GM19372 (cell line): Measurements from ENCODE around the gene RSBN1.
A peak's percentile ranks its signal among the peaks of the same experiment; 100 is the strongest.
"Not testable (repeated sequence)": the region's sequence is repeated elsewhere in the genome, so short reads cannot be mapped to it uniquely, and the experiment has no call there.

ENCODE experiments used
- ATAC-seq: cut with Tn5 transposase; IDR thresholded peaks from one replicate; pipeline ENCODE4 v1.9.1; 2021; ENCODE audit warnings: mild to moderate bottlenecking, low read depth, moderate library complexity; ENCODE audit not compliant: unreplicated experiment

The RSBN1 gene

DNA sequence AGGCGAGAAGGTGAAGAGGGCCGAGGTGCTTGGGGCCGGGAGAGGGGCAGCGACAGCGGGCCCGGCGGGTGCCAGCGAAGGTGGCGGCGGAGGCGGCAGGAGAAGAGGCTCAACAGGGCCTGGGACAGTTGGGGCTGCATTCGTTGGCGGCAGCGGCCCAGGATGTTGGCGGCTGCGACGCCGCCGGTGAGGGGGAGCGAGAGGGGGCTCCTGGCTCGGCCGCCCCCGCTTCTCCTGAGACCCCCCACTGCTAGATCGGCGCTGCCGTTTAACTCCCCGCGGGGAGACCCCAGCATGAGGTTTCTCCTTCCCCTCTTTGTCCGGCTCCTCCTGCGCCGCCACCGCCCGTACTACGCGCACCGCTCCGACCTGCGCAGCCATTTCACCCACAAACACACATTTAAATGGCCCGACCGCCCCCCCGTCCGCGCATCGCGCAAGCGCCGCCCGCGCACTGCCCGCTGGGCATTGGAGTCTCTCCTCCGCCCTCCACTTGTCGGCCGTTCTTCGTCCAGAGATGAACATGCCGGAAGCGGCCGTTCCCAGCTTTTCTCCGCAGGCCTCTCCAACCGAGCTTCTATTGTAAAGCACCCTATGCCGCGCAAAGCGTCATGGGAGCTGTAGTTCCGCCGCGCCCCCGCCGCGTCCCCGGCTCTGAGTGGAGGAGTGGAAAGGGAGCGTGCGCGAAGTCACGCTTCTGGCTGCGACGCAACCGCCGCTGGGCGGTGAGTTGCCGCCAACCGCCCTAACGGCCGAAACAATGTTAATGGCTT, at the start of gene RSBN1:
TSS of gene RSBN1 (minus strand) at position 589 of the 773 bp plus-strand sequence. CDS start at position 525, 64 bp downstream.
- ATAC-seq, result peak; percentile 87

- ATAC-seq, result no peak
Observed at GRCh38 chr1:113861641-113862040, 49.4 kb upstream of the RSBN1 start.

DNA sequence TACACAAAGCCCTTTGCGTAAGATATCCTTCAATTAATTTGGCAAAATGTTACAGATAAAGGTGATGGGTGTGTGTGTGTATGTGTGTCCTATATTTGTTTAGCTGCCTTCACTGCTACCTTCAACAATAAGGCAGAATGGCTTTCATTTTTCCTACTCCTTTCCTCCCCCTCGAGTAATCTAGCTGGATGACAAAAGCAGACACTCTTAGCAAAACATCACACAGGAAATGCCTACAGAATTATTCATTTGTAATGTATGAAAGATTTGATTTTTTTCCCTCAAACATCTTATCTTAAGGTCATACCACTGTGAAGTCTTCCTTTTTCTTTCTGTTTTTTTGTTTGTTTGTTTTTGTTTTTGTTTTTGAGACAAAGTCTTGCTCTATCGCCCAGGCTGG, 48.6 kb upstream of the RSBN1 start:
- ATAC-seq, result no peak

GRCh38 chr1:113859478-113860175, 47.4 kb upstream of the RSBN1 start:
- ATAC-seq, result peak; percentile 85

GRCh38 chr1:113858982-113859381, 46.7 kb upstream of the RSBN1 start:
- no peak for ATAC-seq

- no peak for ATAC-seq
Observed at GRCh38 chr1:113858418-113858817, 46.1 kb upstream of the RSBN1 start.

- no peak for ATAC-seq
Observed at GRCh38 chr1:113857776-113858175, 45.5 kb upstream of the RSBN1 start.

DNA sequence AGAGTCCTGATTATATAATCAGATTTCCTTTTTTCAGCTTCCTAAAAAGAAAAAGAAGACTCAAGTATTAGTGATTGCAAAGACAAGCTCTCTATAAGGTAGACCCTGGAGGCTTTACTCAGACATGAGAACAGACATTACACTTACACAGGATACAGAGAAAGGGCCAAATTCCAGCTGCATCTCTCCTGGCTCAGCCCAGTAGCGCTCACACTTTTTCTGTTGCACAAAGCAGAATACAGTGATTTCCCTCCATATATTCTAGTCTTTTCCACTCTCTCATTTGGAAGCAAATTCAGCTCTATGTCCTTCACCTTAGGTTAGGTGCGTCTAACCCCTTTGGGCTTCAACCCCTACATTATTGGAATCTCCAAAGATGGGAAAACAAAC, 44.1 kb upstream of the RSBN1 start:
- no peak for ATAC-seq

DNA sequence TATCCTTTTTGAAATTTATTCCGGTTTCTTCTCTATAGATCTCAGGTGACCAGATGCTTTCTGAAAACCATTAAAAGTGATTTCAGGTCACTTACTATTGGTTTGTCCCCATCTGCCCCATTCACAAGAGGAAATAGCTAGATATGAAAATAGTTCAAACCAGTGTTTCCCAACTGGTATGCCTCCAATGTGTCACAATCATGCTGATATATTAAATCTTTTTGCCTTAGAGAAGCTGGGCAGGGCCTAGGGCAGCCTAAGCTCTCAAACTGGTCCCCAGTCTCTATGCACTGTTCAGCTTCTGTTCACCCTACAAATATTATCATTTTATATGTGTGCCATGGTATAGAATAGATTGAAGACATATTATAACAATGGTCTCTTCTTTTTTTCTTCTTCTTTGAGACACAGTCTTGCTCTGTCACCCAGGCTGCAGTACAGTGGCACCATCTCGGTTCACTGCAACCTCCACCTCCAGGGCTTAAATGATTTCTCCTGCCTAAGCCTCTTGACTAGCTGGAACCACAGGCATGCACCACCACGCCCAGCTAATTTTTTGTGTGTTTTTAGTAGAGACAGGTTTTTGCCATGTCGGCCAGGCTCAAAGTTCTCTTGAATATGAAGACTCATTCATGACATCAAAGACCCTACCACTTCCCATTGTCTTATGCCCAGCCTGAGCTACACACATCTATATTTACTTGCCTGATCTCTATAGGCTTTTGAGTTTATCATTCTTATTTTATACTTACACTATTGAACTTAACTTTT, 43.5 kb upstream of the RSBN1 start:
- ATAC-seq, result no peak

- ATAC-seq, result no peak
Observed at GRCh38 chr1:113854234-113854633, 42.0 kb upstream of the RSBN1 start.

GRCh38 chr1:113852694-113853093, 40.4 kb upstream of the RSBN1 start:
- not testable (repeated sequence) for ATAC-seq

GRCh38 chr1:113850127-113850796, 38.0 kb upstream of the RSBN1 start:
- no peak for ATAC-seq

- ATAC-seq, result no peak
Observed at GRCh38 chr1:113849072-113849471, 36.8 kb upstream of the RSBN1 start.

- no peak for ATAC-seq
Observed at GRCh38 chr1:113846391-113847035, 34.2 kb upstream of the RSBN1 start.

DNA sequence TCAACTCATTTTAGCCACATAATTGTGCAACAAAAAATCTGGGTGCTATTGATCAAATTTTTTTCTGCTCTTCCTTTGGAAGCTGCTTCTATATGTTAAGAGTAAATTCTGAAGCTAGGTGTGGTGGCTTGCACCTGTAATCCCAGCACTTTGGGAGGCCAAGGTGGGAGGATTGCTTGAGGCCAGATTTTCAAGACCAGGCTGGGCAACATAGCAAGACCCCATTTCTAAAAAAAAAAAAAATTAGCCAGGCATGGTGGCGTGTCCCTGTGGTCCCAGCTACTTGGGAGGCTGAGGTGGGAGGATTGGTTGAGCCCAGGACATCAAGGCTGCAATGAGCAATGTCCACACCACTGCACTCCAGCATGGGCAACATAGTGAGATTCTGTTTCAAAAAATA, 24.3 kb upstream of the RSBN1 start:
- no peak for ATAC-seq

DNA sequence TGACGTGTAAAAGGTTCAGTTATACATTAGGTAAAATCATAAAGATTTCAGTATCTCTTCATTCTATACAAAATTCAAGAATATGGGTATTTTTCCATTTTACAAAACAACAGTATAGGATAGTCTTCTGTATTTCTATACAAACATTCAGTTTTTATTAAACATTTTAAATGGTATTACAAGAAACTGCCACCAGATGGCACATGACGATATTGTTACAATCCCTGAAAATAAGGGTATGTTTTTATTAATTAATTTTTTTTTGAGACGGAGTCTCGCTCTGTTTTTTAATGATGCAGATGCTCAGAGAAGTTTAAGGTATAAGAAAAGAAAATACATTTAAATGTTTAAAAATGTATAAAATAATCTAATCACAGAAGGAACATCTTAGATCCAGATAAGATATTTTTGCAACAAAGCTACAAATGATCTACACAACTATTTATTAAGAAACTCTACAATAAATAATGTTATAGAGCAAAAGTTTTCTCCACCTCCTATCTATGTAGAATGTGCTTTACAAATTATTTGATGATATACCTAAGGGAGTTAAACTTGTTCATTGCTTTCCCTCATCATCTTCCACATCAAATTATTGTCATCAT, 23.5 kb upstream of the RSBN1 start:
- ATAC-seq, result no peak

DNA sequence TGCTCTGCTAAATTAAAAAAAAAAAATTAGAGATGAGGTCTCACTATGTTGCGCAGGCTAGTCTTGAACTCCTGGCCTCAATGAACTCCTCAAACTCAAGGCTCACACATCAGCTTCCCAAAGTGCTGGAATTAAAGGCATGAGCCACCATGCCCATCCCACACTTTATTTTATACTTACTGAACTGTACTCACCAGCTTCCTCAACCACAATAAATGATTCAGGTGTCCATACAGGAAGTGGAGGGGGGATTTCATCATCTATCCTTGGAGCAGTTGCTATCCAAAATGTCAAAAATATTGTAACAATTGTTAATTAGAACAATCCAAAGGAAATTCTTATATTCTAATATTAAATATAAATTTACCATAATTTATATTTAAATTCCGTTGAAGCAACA, 22.4 kb upstream of the RSBN1 start:
- no peak for ATAC-seq

- no peak for ATAC-seq
Observed at GRCh38 chr1:113830039-113830438, 17.8 kb upstream of the RSBN1 start.

DNA sequence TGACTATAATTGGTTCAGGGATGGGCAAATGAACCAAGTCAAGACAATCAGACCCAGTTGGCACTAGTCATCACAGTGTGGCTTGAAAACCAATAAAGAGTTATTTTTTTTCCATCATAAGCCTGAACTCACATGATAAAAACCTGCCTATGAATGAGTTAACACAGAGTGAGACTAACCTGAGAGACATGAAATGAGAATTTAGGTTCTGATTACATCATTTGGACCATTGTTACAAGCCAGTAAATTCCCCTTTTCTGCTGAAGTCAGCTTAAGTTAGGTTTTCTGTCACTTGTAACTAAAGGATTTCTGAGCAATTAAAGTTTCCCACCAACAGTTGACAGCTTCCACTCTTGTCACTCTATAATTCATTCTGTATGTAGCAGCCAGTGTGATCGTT, 9.6 kb upstream of the RSBN1 start:
- no peak for ATAC-seq

DNA sequence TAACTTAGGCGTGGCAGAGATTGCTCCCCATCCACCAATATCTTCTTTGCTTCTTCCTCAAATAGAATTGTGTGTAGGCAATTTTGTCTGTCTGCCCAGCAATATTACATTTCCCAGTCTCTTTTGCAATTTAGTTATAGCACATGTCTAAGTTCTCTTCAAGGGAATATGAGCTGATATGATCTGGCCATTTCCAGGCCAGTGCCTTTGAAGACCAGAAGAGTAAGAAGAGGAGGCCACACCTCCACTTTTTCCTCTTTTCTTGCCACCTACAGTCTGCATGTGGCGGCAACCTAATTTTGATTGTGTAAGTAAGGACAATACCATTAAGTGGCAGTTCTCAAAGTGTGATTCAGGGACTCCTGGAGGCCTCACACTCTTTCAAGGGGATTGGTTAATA, 6.3 kb upstream of the RSBN1 start:
- ATAC-seq, result no peak
